ENCODE data around the gene UIMC1. TPM values are rescaled to one million over a fixed set of nuclear protein-coding genes. Genes with fewer than 3 reads are reported as not detected.

UIMC1 gene
- total and polyA plus RNA-seq, 2 of the 13 experiments (the other 11 are each of a cell fraction or from before 2014, with no cell fraction given) = 18.9 to 32.7 TPM

DNA sequence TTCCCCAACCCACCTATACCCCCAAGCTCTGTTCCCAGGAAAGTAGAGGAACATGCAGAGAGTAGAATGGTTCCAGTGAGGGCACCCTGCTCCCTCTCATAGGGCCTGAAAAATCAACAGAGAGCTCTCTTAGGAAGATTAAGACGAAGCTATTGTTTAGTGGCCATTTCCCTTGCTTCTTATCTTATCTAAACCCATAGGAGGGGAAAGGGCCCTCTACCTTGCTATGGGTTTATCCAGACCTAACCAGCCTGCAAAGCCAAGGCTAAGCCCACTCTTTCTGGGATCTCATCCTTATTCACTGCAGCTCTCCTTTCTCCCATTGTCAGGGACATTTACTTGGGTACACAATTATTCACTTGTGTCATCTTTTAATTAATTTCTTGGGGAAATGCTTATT lies 68.1 kb downstream of the UIMC1 start (continued):
- no peak for TF ChIP-seq MLX (CRISPR knock-in tag; IDR thresholded peaks at IDR 0.05)

GRCh38 chr5:176935017-176935416 lies 71.6 kb downstream of the UIMC1 start:
- FAIRE-seq = no peak
- Histone ChIP-seq H3K27me3 (ENCODE audit: control insufficient read depth in 1 of 2, insufficient read depth in 2 of 2, low read length in 2 of 2) (no peaks in the 10 kb centered on the region), H4K20me1 (ENCODE audit: insufficient read depth, low read length) (no peaks in the 10 kb centered on the region), H3K4me3 (replicated peaks in 1 of 3; ENCODE audit: insufficient read depth in 1 of 3, low read depth in 2 of 3, low read length in 3 of 3) (no peak overlapping the region), H3K9ac (ENCODE audit: insufficient read depth, low read depth, low read length) (no peak overlapping the region), H3K4me1 (ENCODE audit: insufficient read depth, low read length) (peaks cover 32% of the 10 kb centered on the region), H3K27ac (ENCODE audit: extremely low read length, insufficient read depth, low read length) (no peak overlapping the region), H3K9me3 (ENCODE audit: low read length) (no peaks in the 10 kb centered on the region), H3K36me3 (replicated peaks in 1 of 2; ENCODE audit: control insufficient read depth in 1 of 2, insufficient read depth in 2 of 2, low read length in 2 of 2) (peaks cover 5 to 24% of the 10 kb centered on the region in 2 experiments; a peak in 4 of 5 replicates), H2AFZ (ENCODE audit: low read length) (no peak overlapping the region), H3K79me2 (ENCODE audit: insufficient read depth, low read length) (no peaks in the 10 kb centered on the region), H3K4me2 (ENCODE audit: low read depth, low read length) (no peak overlapping the region)
- no peak for ATAC-seq
- BruUV-seq (replicated peaks) = no TSS peak
- in situ Hi-C loops (cut with HindIII; ENCODE audit: extremely low pct_ligation_motif_present, low pct_unique_long_range_greater_than_20kb) (no loop called here), intact Hi-C loops (cut with micrococcal nuclease; ENCODE audit: unreplicated experiment) (no loop called here)
- TF ChIP-seq ZBTB8A (CRISPR knock-in tag; IDR thresholded peaks at IDR 0.05; ENCODE audit: borderline replicate concordance, low read depth) (no peak), AHR (CRISPR knock-in tag; IDR thresholded peaks at IDR 0.05) (no peak), TGIF2 (CRISPR knock-in tag; IDR thresholded peaks at IDR 0.05) (no peak), TSC22D2 (CRISPR knock-in tag; IDR thresholded peaks at IDR 0.05; ENCODE audit: borderline replicate concordance) (no peak), ZNF431 (CRISPR knock-in tag; IDR thresholded peaks at IDR 0.05; ENCODE audit: borderline replicate concordance, low read depth) (no peak), SAP130 (CRISPR knock-in tag; IDR thresholded peaks at IDR 0.05; ENCODE audit: low read depth) (no peak), MAF1 (CRISPR knock-in tag; IDR thresholded peaks at IDR 0.05; ENCODE audit: borderline replicate concordance) (no peak), ZNF530 (CRISPR knock-in tag; IDR thresholded peaks at IDR 0.05; ENCODE audit: low read depth) (no peak), ERF (CRISPR knock-in tag; IDR thresholded peaks at IDR 0.05) (no peak)
- TF ChIP-seq, protein P1, sequence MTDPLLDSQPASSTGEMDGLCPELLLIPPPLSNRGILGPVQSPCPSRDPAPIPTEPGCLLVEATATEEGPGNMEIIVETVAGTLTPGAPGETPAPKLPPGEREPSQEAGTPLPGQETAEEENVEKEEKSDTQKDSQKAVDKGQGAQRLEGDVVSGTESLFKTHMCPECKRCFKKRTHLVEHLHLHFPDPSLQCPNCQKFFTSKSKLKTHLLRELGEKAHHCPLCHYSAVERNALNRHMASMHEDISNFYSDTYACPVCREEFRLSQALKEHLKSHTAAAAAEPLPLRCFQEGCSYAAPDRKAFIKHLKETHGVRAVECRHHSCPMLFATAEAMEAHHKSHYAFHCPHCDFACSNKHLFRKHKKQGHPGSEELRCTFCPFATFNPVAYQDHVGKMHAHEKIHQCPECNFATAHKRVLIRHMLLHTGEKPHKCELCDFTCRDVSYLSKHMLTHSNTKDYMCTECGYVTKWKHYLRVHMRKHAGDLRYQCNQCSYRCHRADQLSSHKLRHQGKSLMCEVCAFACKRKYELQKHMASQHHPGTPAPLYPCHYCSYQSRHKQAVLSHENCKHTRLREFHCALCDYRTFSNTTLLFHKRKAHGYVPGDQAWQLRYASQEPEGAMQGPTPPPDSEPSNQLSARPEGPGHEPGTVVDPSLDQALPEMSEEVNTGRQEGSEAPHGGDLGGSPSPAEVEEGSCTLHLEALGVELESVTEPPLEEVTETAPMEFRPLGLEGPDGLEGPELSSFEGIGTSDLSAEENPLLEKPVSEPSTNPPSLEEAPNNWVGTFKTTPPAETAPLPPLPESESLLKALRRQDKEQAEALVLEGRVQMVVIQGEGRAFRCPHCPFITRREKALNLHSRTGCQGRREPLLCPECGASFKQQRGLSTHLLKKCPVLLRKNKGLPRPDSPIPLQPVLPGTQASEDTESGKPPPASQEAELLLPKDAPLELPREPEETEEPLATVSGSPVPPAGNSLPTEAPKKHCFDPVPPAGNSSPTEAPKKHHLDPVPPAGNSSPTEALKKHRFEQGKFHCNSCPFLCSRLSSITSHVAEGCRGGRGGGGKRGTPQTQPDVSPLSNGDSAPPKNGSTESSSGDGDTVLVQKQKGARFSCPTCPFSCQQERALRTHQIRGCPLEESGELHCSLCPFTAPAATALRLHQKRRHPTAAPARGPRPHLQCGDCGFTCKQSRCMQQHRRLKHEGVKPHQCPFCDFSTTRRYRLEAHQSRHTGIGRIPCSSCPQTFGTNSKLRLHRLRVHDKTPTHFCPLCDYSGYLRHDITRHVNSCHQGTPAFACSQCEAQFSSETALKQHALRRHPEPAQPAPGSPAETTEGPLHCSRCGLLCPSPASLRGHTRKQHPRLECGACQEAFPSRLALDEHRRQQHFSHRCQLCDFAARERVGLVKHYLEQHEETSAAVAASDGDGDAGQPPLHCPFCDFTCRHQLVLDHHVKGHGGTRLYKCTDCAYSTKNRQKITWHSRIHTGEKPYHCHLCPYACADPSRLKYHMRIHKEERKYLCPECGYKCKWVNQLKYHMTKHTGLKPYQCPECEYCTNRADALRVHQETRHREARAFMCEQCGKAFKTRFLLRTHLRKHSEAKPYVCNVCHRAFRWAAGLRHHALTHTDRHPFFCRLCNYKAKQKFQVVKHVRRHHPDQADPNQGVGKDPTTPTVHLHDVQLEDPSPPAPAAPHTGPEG (CRISPR knock-in tag; IDR thresholded peaks at IDR 0.05) = no peak
- POLR2A ChIA-PET = no interaction called here
- no peak for DNase-seq (ENCODE audit: low spot score)
- 100% methylated on average over 1 of the region's 1 CpG for WGBS (ENCODE audit: low lambda C conversion rate)
- CTCF ChIA-PET (ENCODE audit: low intra/inter-chr PET ratio, low total read pairs) = no interaction called here
